Esophagus (tissue), 2 donors: ENCODE data around the gene NEO1. TPM values are rescaled to one million over a fixed set of nuclear protein-coding genes. Genes with fewer than 3 reads are reported as not detected.

Source experiments
- H3K27ac ChIP-seq, 2 donors: one replicate each; pipeline ENCODE4 v1.5.1; 2013; ENCODE audit warnings: low read depth in 2 of 2, mild to moderate bottlenecking in 2 of 2, inconsistent platforms in 1 of 2, low read length in 1 of 2, moderate library complexity in 1 of 2
- H3K27me3 ChIP-seq, 2 donors: one replicate each; pipeline ENCODE4 v1.6.1; 2013; ENCODE audit warnings: low read length in 2 of 2, control low read depth in 1 of 2, mild to moderate bottlenecking in 1 of 2; ENCODE audit not compliant: insufficient read depth in 2 of 2, control insufficient read depth in 1 of 2
- H3K36me3 ChIP-seq, 2 donors: one replicate each; pipeline ENCODE4 v1.6.1; 2013; ENCODE audit warnings: low read length in 1 of 2; ENCODE audit not compliant: control insufficient read depth in 2 of 2, insufficient read depth in 2 of 2
- H3K4me1 ChIP-seq, 2 donors: one replicate each; pipeline ENCODE4 v1.6.1; 2013; ENCODE audit warnings: low read length in 1 of 2; ENCODE audit not compliant: control insufficient read depth in 2 of 2, insufficient read depth in 2 of 2
- H3K4me3 ChIP-seq, 2 donors: one replicate each; pipeline ENCODE4 v1.5.1; 2013; ENCODE audit warnings: low read length in 2 of 2, mild to moderate bottlenecking in 2 of 2, low read depth in 1 of 2, moderate library complexity in 1 of 2
- H3K9me3 ChIP-seq, 2 donors: one replicate each; pipeline ENCODE4 v1.6.1; 2013; ENCODE audit warnings: mild to moderate bottlenecking in 2 of 2, low read depth in 1 of 2, low read length in 1 of 2, moderate library complexity in 1 of 2; ENCODE audit not compliant: control insufficient read depth in 2 of 2, insufficient read depth in 1 of 2
- WGBS, 2 donors: extraction: QIAGEN DNeasy Blood & Tissue Kit; methylation state at CpG; one replicate each; pipeline ENCODE4 v1.1.7; 2013; 5-methylcytosine and 5-hydroxymethylcytosine counted together
- polyA plus RNA-seq, 2 donors: library from polyadenylated mRNA; stranded (reverse); fragments of 200-250 nt; gene quantifications; one replicate each; pipeline ENCODE4 v1.2.3, GENCODE V29; 2013
- donor health status: healthy with polysubstance abuse.
- donor health status: Bipolar disorder and iron deficiency.

Gene NEO1
- polyA plus RNA-seq, 2 donors, result 5.7 to 7.3 TPM

- no peaks in the 10 kb centered on the region for H3K9me3 ChIP-seq
- H3K36me3 ChIP-seq, result no peaks in the 10 kb centered on the region
- no peak overlapping the region for H3K4me3 ChIP-seq
- no peak overlapping the region for H3K27ac ChIP-seq
- H3K27me3 ChIP-seq, result no peaks in the 10 kb centered on the region
- WGBS, 2 donors, result 62 to 71% methylated on average over 2 of the region's 2 CpGs
- no peaks in the 10 kb centered on the region for H3K4me1 ChIP-seq
Measured at GRCh38 chr15:73125219-73125618, 73.0 kb downstream of the NEO1 start.

DNA sequence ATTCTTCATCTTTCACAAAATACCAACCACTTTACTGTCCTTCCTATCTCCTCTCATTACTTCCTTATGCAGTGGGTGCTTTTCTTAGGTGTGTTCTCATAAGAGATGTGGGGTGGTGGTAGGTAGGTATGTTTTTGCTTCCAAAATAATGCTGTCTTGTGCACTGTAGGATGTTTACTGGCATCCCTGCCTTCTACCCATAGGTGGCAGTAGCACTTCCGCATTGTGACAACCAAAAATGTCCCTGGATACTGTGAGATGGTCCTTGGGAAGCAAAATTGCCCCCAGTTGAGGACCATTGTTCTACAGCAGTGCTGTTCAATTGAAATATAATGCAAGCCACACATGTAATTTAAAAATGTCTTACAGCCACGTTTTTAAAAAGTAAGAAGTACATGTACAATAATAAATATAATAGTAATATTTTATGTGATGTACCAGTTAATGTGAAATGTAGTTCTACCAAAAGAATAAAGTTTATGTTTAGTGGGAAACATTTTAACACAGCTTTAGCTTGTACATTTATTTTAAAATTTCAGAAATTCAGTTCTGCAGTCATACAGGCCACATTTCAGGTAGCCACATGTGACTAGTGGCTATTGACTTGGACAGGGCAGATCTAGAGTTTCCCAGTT, 75.2 kb downstream of the NEO1 start:
- H3K4me1 ChIP-seq, result no peaks in the 10 kb centered on the region
- 67 to 74% methylated on average over 2 of the region's 2 CpGs for WGBS, 2 donors
- peaks cover 0 to 2% of the 10 kb centered on the region in 2 donors for H3K36me3 ChIP-seq
- no peak overlapping the region for H3K27ac ChIP-seq
- no peaks in the 10 kb centered on the region for H3K9me3 ChIP-seq
- H3K27me3 ChIP-seq, result no peaks in the 10 kb centered on the region
- H3K4me3 ChIP-seq, result no peak overlapping the region

GRCh38 chr15:73130830-73131229, 78.6 kb downstream of the NEO1 start:
- H3K27ac ChIP-seq, result no peak overlapping the region
- H3K4me1 ChIP-seq, result no peaks in the 10 kb centered on the region
- H3K36me3 ChIP-seq, result peaks cover 0 to 2% of the 10 kb centered on the region in 2 donors
- H3K4me3 ChIP-seq, result no peak overlapping the region
- no peaks in the 10 kb centered on the region for H3K27me3 ChIP-seq
- 92 to 94% methylated on average over 1 of the region's 1 CpG for WGBS, 2 donors
- H3K9me3 ChIP-seq, result no peaks in the 10 kb centered on the region

- WGBS, 2 donors, result 74 to 77% methylated on average over 1 of the region's 1 CpG
- Histone ChIP-seq H3K4me3 (no peak overlapping the region), H3K4me1 (no peaks in the 10 kb centered on the region), H3K27ac (no peak overlapping the region), H3K27me3 (no peaks in the 10 kb centered on the region), H3K9me3 (no peaks in the 10 kb centered on the region), H3K36me3 (peaks cover 0 to 2% of the 10 kb centered on the region in 2 donors)
Measured at GRCh38 chr15:73134196-73134595, 81.9 kb downstream of the NEO1 start.

DNA sequence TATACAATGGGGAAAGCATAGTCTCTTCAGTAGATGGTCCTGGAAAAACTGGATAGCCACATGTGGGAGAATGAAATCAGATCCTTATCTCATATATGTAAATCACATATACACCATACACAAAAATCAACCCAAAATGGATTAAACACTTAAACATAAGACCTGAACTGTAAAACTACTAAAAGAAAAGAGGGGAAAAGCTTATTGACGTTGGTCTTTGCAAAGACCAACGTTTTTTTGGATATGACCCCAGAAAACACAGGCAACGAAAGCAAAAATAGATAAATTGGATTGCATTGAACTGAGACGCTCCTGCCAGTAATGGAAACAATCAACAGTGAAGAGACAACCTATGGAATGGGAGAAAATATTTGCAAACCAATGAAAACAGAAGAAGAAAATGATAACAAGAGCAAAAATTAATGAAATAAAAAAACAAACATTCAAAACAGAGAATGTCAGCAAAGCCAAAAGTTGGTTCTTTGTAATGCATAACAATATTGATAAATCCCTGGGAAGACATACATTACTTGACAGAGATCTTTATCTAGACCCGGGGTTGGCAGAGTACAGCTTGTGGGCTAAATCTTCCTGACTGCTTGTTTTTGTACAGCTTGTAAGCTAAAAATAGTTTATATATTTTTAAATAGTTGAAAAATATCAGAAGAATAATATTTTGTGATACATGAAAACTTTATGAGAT, 86.9 kb downstream of the NEO1 start:
- Histone ChIP-seq H3K4me3 (no peak overlapping the region), H3K27me3 (no peaks in the 10 kb centered on the region), H3K9me3 (no peaks in the 10 kb centered on the region), H3K36me3 (peaks cover 0 to 3% of the 10 kb centered on the region in 2 donors), H3K27ac (no peak overlapping the region), H3K4me1 (no peaks in the 10 kb centered on the region)
- WGBS, 2 donors, result 53 to 62% methylated on average over 5 of the region's 5 CpGs

- H3K9me3 ChIP-seq, result no peaks in the 10 kb centered on the region
- no peaks in the 10 kb centered on the region for H3K27me3 ChIP-seq
- no peaks in the 10 kb centered on the region for H3K4me1 ChIP-seq
- WGBS, 2 donors, result 84 to 87% methylated on average over 5 of the region's 5 CpGs
- H3K36me3 ChIP-seq, result peaks cover 0 to 3% of the 10 kb centered on the region in 2 donors
- H3K4me3 ChIP-seq, result no peak overlapping the region
- no peak overlapping the region for H3K27ac ChIP-seq
Measured at GRCh38 chr15:73139744-73140553, 87.7 kb downstream of the NEO1 start.

DNA sequence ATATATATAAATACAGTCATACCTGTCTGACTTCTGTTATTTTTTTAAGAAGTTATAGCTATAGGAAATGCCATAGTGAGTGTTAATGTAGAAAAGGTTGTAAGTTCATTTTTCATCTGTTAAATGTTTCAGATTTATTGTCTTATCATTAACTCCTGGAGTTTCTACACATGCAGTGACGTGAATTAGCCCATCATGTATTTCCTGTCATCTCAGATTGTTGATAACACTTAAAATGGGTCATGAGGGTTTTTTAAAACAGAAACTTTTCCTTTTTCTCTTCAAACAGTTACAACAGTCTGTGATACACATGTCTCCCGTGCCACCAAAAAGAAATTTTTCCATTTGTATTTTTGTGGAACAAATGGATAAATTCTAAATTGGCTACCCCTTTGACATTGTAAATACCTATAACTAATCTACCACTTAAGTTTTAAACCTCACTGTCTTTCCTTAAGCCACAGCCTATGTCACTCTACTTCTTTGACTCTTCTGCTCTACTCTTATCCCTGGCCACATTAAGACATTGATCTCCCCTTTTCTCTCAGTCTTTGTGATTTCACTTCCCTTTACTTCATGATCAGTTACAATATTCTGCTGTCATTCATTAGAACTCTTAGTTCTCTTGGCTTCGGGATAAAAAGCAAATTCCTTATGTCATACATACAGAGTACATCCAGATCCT, 89.1 kb downstream of the NEO1 start:
- H3K27ac ChIP-seq, result no peak overlapping the region

GRCh38 chr15:73142802-73143762, 90.8 kb downstream of the NEO1 start:
- WGBS, 2 donors, result 95 to 96% methylated on average over 12 of the region's 12 CpGs
- Histone ChIP-seq H3K27ac (peak overlapping the region in 1 of 2 donors; percentile 1), H3K4me3 (no peak overlapping the region), H3K36me3 (peaks cover 0 to 3% of the 10 kb centered on the region in 2 donors), H3K27me3 (no peaks in the 10 kb centered on the region), H3K4me1 (no peaks in the 10 kb centered on the region), H3K9me3 (no peaks in the 10 kb centered on the region)

More for the DNA sequence above, 89.1 kb downstream of the NEO1 start:
- Histone ChIP-seq H3K9me3 (no peaks in the 10 kb centered on the region), H3K4me1 (no peaks in the 10 kb centered on the region), H3K27me3 (no peaks in the 10 kb centered on the region), H3K4me3 (no peak overlapping the region), H3K36me3 (peaks cover 0 to 3% of the 10 kb centered on the region in 2 donors)
- 67 to 76% methylated on average over 3 of the region's 3 CpGs for WGBS, 2 donors
